ENCODE data around the gene PTPRG. TPM values are rescaled to one million over a fixed set of nuclear protein-coding genes. Genes with fewer than 3 reads are reported as not detected.

The PTPRG gene
- total RNA-seq, 3 donors from 2014 or later (not counting 1 experiment from before 2014, with no cell fraction given) = 1.0 to 2.9 (median 2.5) TPM

- 33% methylated on average over 1 of the region's 3 CpGs for WGBS (ENCODE audit: insufficient coverage)
Observed at GRCh38 chr3:61915296-61915695, 353.9 kb downstream of the PTPRG start.

GRCh38 chr3:61919371-61919770, 358.0 kb downstream of the PTPRG start:
- no peak overlapping the region for H3K4me3 ChIP-seq (ENCODE audit: low read length)
- no peaks in the 10 kb centered on the region for H3K36me3 ChIP-seq (ENCODE audit: control insufficient read depth, insufficient read depth, low read length)
- WGBS (ENCODE audit: insufficient coverage) = 83% methylated on average over 3 of the region's 4 CpGs
- Mint-ChIP-seq H3K4me3 (no peak overlapping the region), H3K36me3 (no peaks in the 10 kb centered on the region), H3K4me1 (no peaks in the 10 kb centered on the region), H3K27ac (no peak overlapping the region), H3K9me3 (peaks cover 0 to 6% of the 10 kb centered on the region in 2 donors), H3K27me3 (ENCODE audit: low read depth in 2 of 2) (no peaks in the 10 kb centered on the region)
- TF ChIP-seq CTCF (IDR thresholded peaks at IDR 0.05) = no peak
- no peak for DNase-seq
- H3K9me3 ChIP-seq (ENCODE audit: control insufficient read depth, insufficient read depth, low read length) = no peaks in the 10 kb centered on the region
- ATAC-seq = no peak
- no peaks in the 10 kb centered on the region for H3K4me1 ChIP-seq (ENCODE audit: control insufficient read depth, insufficient read depth, low read length)
- H3K27ac ChIP-seq (ENCODE audit: low read length) = no peak overlapping the region
- intact Hi-C loops (cut with micrococcal nuclease) = no loop called here
- H3K27me3 ChIP-seq (ENCODE audit: control insufficient read depth, insufficient read depth, low read length) = no peaks in the 10 kb centered on the region

More at GRCh38 chr3:61915296-61915695, 353.9 kb downstream of the PTPRG start:
- no peak overlapping the region for H3K4me3 ChIP-seq (ENCODE audit: low read length)
- H3K4me1 Mint-ChIP-seq = no peaks in the 10 kb centered on the region
- no peak overlapping the region for H3K27ac ChIP-seq (ENCODE audit: low read length)
- intact Hi-C loops (cut with micrococcal nuclease) = no loop called here
- ATAC-seq (no peak), DNase-seq (no peak)
- no peaks in the 10 kb centered on the region for H3K9me3 ChIP-seq (ENCODE audit: control insufficient read depth, insufficient read depth, low read length)
- no peaks in the 10 kb centered on the region for H3K4me1 ChIP-seq (ENCODE audit: control insufficient read depth, insufficient read depth, low read length)
- no peak for TF ChIP-seq CTCF (IDR thresholded peaks at IDR 0.05)
- no peaks in the 10 kb centered on the region for H3K27me3 ChIP-seq (ENCODE audit: control insufficient read depth, insufficient read depth, low read length)
- H3K9me3 Mint-ChIP-seq = peaks cover 2 to 4% of the 10 kb centered on the region in 2 donors
- no peaks in the 10 kb centered on the region for H3K36me3 Mint-ChIP-seq
- no peaks in the 10 kb centered on the region for H3K36me3 ChIP-seq (ENCODE audit: control insufficient read depth, insufficient read depth, low read length)
- H3K27me3 Mint-ChIP-seq (ENCODE audit: low read depth in 2 of 2) = no peaks in the 10 kb centered on the region
- no peak overlapping the region for H3K27ac Mint-ChIP-seq
- H3K4me3 Mint-ChIP-seq = no peak overlapping the region

GRCh38 chr3:61922118-61922517, 360.7 kb downstream of the PTPRG start:
- H3K4me1 Mint-ChIP-seq = no peaks in the 10 kb centered on the region
- peaks cover 2 to 9% of the 10 kb centered on the region in 2 donors for H3K9me3 Mint-ChIP-seq
- intact Hi-C loops (cut with micrococcal nuclease) = no loop called here
- no peak overlapping the region for H3K4me3 Mint-ChIP-seq
- no peaks in the 10 kb centered on the region for H3K27me3 Mint-ChIP-seq (ENCODE audit: low read depth in 2 of 2)
- no peak overlapping the region for H3K27ac ChIP-seq (ENCODE audit: low read length)
- no peak overlapping the region for H3K4me3 ChIP-seq (ENCODE audit: low read length)
- H3K27ac Mint-ChIP-seq = no peak overlapping the region
- no peak for DNase-seq
- no peaks in the 10 kb centered on the region for H3K27me3 ChIP-seq (ENCODE audit: control insufficient read depth, insufficient read depth, low read length)
- TF ChIP-seq CTCF (IDR thresholded peaks at IDR 0.05) = no peak
- ATAC-seq = no peak
- H3K36me3 ChIP-seq (ENCODE audit: control insufficient read depth, insufficient read depth, low read length) = no peaks in the 10 kb centered on the region
- no peaks in the 10 kb centered on the region for H3K36me3 Mint-ChIP-seq
- H3K9me3 ChIP-seq (ENCODE audit: control insufficient read depth, insufficient read depth, low read length) = no peaks in the 10 kb centered on the region
- 94% methylated on average over 5 of the region's 5 CpGs for WGBS (ENCODE audit: insufficient coverage)
- H3K4me1 ChIP-seq (ENCODE audit: control insufficient read depth, insufficient read depth, low read length) = no peaks in the 10 kb centered on the region

- Mint-ChIP-seq H3K4me1 (no peaks in the 10 kb centered on the region), H3K27me3 (ENCODE audit: low read depth in 2 of 2) (no peaks in the 10 kb centered on the region), H3K4me3 (no peak overlapping the region), H3K27ac (no peak overlapping the region), H3K36me3 (no peaks in the 10 kb centered on the region), H3K9me3 (peaks cover 2 to 7% of the 10 kb centered on the region in 2 donors)
- Histone ChIP-seq H3K36me3 (ENCODE audit: control insufficient read depth, insufficient read depth, low read length) (no peaks in the 10 kb centered on the region), H3K4me3 (ENCODE audit: low read length) (no peak overlapping the region), H3K27me3 (ENCODE audit: control insufficient read depth, insufficient read depth, low read length) (no peaks in the 10 kb centered on the region), H3K9me3 (ENCODE audit: control insufficient read depth, insufficient read depth, low read length) (no peaks in the 10 kb centered on the region), H3K4me1 (ENCODE audit: control insufficient read depth, insufficient read depth, low read length) (no peaks in the 10 kb centered on the region), H3K27ac (ENCODE audit: low read length) (no peak overlapping the region)
- WGBS (ENCODE audit: insufficient coverage) = 43% methylated on average over 3 of the region's 4 CpGs
- no peak for DNase-seq
- no peak for TF ChIP-seq CTCF (IDR thresholded peaks at IDR 0.05)
- intact Hi-C loops (cut with micrococcal nuclease) = no loop called here
- ATAC-seq = no peak
Observed at GRCh38 chr3:61924090-61924735, 362.8 kb downstream of the PTPRG start.

Measured in natural killer cell (primary cell).